ENCODE data around the gene ST7. TPM values are rescaled to one million over a fixed set of nuclear protein-coding genes. Genes with fewer than 3 reads are reported as not detected.

Gene ST7
- total and polyA plus RNA-seq, 2 experiments from 2014 or later: 9.9 to 18.3 TPM

- H3K9me2 ChIP-seq (ENCODE audit: insufficient read depth): peaks cover 17% of the 10 kb centered on the region; the same call in 1 of the 2 replicates
Observed at GRCh38 chr7:117250245-117250644, 296.9 kb downstream of the ST7 start.

More at GRCh38 chr7:117250245-117250644, 296.9 kb downstream of the ST7 start:
- H3F3A ChIP-seq (replicated peaks; ENCODE audit: low read depth): no peaks in the 10 kb centered on the region
- H4K20me1 ChIP-seq (replicated peaks; ENCODE audit: insufficient read depth): no peaks in the 10 kb centered on the region
- no peak overlapping the region for H3K27ac ChIP-seq (ENCODE audit: low read depth)
- Mint-ChIP-seq H3K36me3 (ENCODE audit: low read depth) (peaks cover 7% of the 10 kb centered on the region; the same call in 2 of the 3 replicates), H3K27ac (no peak overlapping the region), H3K4me1 (no peaks in the 10 kb centered on the region), H3K9me3 (peaks cover 11% of the 10 kb centered on the region), H3K4me3 (no peak overlapping the region), H3K27me3 (ENCODE audit: insufficient read depth, low read depth, poor library complexity) (no peaks in the 10 kb centered on the region)
- no peaks in the 10 kb centered on the region for H3K27me3 ChIP-seq (ENCODE audit: insufficient read depth)
- ATAC-seq (no peak), DNase-seq (ENCODE audit: low spot score) (no peak)
- H3K4me2 ChIP-seq: no peak overlapping the region
- H3K36me3 ChIP-seq (ENCODE audit: insufficient read depth): no peaks in the 10 kb centered on the region; the same call in 1 of the 2 replicates
- H3K4me1 ChIP-seq (ENCODE audit: insufficient read depth): no peaks in the 10 kb centered on the region
- no peaks in the 10 kb centered on the region for H3K79me2 ChIP-seq (replicated peaks; ENCODE audit: insufficient read depth)
- TF ChIP-seq ETS1 (IDR thresholded peaks at IDR 0.05) (no peak), EZH2phosphoT487 (IDR thresholded peaks at IDR 0.05; ENCODE audit: unreplicated experiment) (no peak), REST (IDR thresholded peaks at IDR 0.05; ENCODE audit: unreplicated experiment) (no peak), EZH2 (IDR thresholded peaks at IDR 0.05; ENCODE audit: low read depth, unreplicated experiment) (no peak), CTCF (conservative IDR thresholded peaks at IDR 0.05; ENCODE audit: low read depth in 2 of 2) (no peak), ZNF114 (CRISPR knock-in tag; IDR thresholded peaks at IDR 0.05) (no peak), NANOG (IDR thresholded peaks at IDR 0.05; ENCODE audit: borderline replicate concordance) (no peak), POLR2AphosphoS5 (IDR thresholded peaks at IDR 0.05; ENCODE audit: low read depth) (no peak), STAT1 (IDR thresholded peaks at IDR 0.05; ENCODE audit: unreplicated experiment) (no peak), ZNF331 (CRISPR knock-in tag; IDR thresholded peaks at IDR 0.05; ENCODE audit: low read depth) (no peak), CREB1 (CRISPR knock-in tag; IDR thresholded peaks at IDR 0.05; ENCODE audit: low read depth) (no peak)
- H3K4me3 ChIP-seq: no peak overlapping the region
- no peak overlapping the region for H2AFZ ChIP-seq
